ENCODE results near the gene PUS10. TPM values are rescaled to one million over a fixed set of nuclear protein-coding genes. Genes with fewer than 3 reads are reported as not detected.
"Not testable (repeated sequence)": the region's sequence is repeated elsewhere in the genome, so short reads cannot be mapped to it uniquely, and the experiment has no call there.

The PUS10 gene
- total RNA-seq, 1 donor from 2014 or later = 1.4 TPM

- no peak for TF ChIP-seq CTCF (IDR thresholded peaks at IDR 0.05)
- intact Hi-C loops (cut with DNase I) = no loop called here
- Histone ChIP-seq H3K27me3 (no peaks in the 10 kb centered on the region), H3K27ac (no peak overlapping the region), H3K9me3 (peaks cover 6 to 7% of the 10 kb centered on the region in 2 donors), H3K4me1 (no peaks in the 10 kb centered on the region), H3K4me3 (no peak overlapping the region), H3K36me3 (no peaks in the 10 kb centered on the region)
- DNase-seq (ENCODE audit: low spot score in 2 of 2) = no peak
Measured at GRCh38 chr2:60994131-60994530, 23.9 kb downstream of the PUS10 start.

GRCh38 chr2:60992985-60993392 is 25.1 kb downstream of the PUS10 start:
- intact Hi-C loops (cut with DNase I) = no loop called here
- no peak overlapping the region for H3K27ac ChIP-seq

GRCh38 chr2:60991644-60992043 is 26.4 kb downstream of the PUS10 start:
- Histone ChIP-seq H3K36me3 (no peaks in the 10 kb centered on the region), H3K27me3 (no peaks in the 10 kb centered on the region), H3K9me3 (peaks cover 6 to 7% of the 10 kb centered on the region in 2 donors), H3K27ac (no peak overlapping the region), H3K4me1 (no peaks in the 10 kb centered on the region), H3K4me3 (no peak overlapping the region)
- DNase-seq (ENCODE audit: low spot score in 2 of 2) = no peak
- no peak for TF ChIP-seq CTCF (IDR thresholded peaks at IDR 0.05)
- intact Hi-C loops (cut with DNase I) = no loop called here

More at GRCh38 chr2:60992985-60993392, 25.1 kb downstream of the PUS10 start:
- DNase-seq (ENCODE audit: low spot score in 2 of 2) = no peak
- no peak for TF ChIP-seq CTCF (IDR thresholded peaks at IDR 0.05)
- H3K9me3 ChIP-seq = peaks cover 6 to 7% of the 10 kb centered on the region in 2 donors
- H3K36me3 ChIP-seq = no peaks in the 10 kb centered on the region
- no peaks in the 10 kb centered on the region for H3K4me1 ChIP-seq
- no peaks in the 10 kb centered on the region for H3K27me3 ChIP-seq
- H3K4me3 ChIP-seq = no peak overlapping the region

- no peak for DNase-seq (ENCODE audit: low spot score in 2 of 2)
- TF ChIP-seq CTCF (IDR thresholded peaks at IDR 0.05) = no peak
- Histone ChIP-seq H3K27me3 (no peaks in the 10 kb centered on the region), H3K4me3 (no peak overlapping the region), H3K9me3 (peaks cover 6 to 7% of the 10 kb centered on the region in 2 donors), H3K27ac (no peak overlapping the region), H3K36me3 (no peaks in the 10 kb centered on the region), H3K4me1 (no peaks in the 10 kb centered on the region)
- intact Hi-C loops (cut with DNase I) = no loop called here
Measured at GRCh38 chr2:60989259-60989658, 28.8 kb downstream of the PUS10 start.

- intact Hi-C loops (cut with DNase I); H3K36me3 ChIP-seq; H3K9me3 ChIP-seq; H3K27ac ChIP-seq; H3K27me3 ChIP-seq; DNase-seq (ENCODE audit: low spot score in 2 of 2); H3K4me3 ChIP-seq; H3K4me1 ChIP-seq: not testable (repeated sequence)
Measured at GRCh38 chr2:60987656-60988055, 30.4 kb downstream of the PUS10 start.

- no peaks in the 10 kb centered on the region for H3K36me3 ChIP-seq
- H3K27me3 ChIP-seq = no peaks in the 10 kb centered on the region
- no peak for TF ChIP-seq CTCF (IDR thresholded peaks at IDR 0.05)
- intact Hi-C loops (cut with DNase I) = no loop called here
- H3K9me3 ChIP-seq = peaks cover 4 to 7% of the 10 kb centered on the region in 2 donors
- H3K27ac ChIP-seq = no peak overlapping the region
- no peak overlapping the region for H3K4me3 ChIP-seq
- DNase-seq (ENCODE audit: low spot score in 2 of 2) = no peak
- no peaks in the 10 kb centered on the region for H3K4me1 ChIP-seq
Measured at GRCh38 chr2:60987041-60987440, 31.0 kb downstream of the PUS10 start.

Measured in ascending aorta (tissue), 2 donors.